Esophagus muscularis mucosa (tissue), 4 donors: ENCODE data around the gene AMOTL1. TPM values are rescaled to one million over a fixed set of nuclear protein-coding genes. Genes with fewer than 3 reads are reported as not detected.
"Not testable (repeated sequence)": the region's sequence is repeated elsewhere in the genome, so short reads cannot be mapped to it uniquely, and the experiment has no call there.

Source experiments
- DNase-seq: peaks from one replicate; pipeline ENCODE4 v3.0.0-alpha.2; 2017; ENCODE audit errors: extremely low spot score
- H3K27ac ChIP-seq, 4 donors: fragments of 200-600 bp; sonication (generic); replicated peaks in 1 of 4; 1 replicate in 3 of 4; 2 replicates in 1 of 4; pipeline ENCODE4 v1.5.1; 2016 to 2019; ENCODE audit warnings: mild to moderate bottlenecking in 1 of 4
- H3K27me3 ChIP-seq, 4 donors: fragments of 200-600 bp; sonication (generic); one replicate each; pipeline versions ENCODE4 v1.5.1 to v1.6.0; 2016 to 2019
- H3K36me3 ChIP-seq, 4 donors: fragments of 200-600 bp; sonication (generic); one replicate each; pipeline ENCODE4 v1.5.1; 2016 to 2019
- H3K4me1 ChIP-seq, 4 donors: fragments of 200-600 bp; sonication (generic); one replicate each; pipeline ENCODE4 v1.5.1; 2016 to 2019
- H3K4me3 ChIP-seq, 4 donors: fragments of 200-600 bp; sonication (generic); 1 replicate in 2 of 4; 2 replicates in 2 of 4; pipeline ENCODE4 v1.5.1; 2016 to 2019; ENCODE audit warnings: mild to moderate bottlenecking in 4 of 4, moderate library complexity in 1 of 4
- H3K9me3 ChIP-seq, 4 donors: fragments of 200-600 bp; sonication (generic); 1 replicate in 3 of 4; 2 replicates in 1 of 4; pipeline ENCODE4 v1.5.1; 2016 to 2019
- CTCF ChIP-seq, 3 experiments: fragments of 200-600 bp in 2 of 3; fragments of 450-650 bp in 1 of 3; sonication (generic) in 2 of 3; IDR thresholded peaks; one replicate each; pipeline ENCODE4 v1.5.1; 2017 to 2019; ENCODE audit warnings: antibody characterized with exemption in 3 of 3, mild to moderate bottlenecking in 2 of 3, moderate library complexity in 1 of 3
- EP300 ChIP-seq: sonication (generic); formaldehyde crosslinking; IDR thresholded peaks from one replicate; pipeline ENCODE4 v1.6.1; 2017; ENCODE audit warnings: antibody characterized with exemption
- POLR2A ChIP-seq: fragments of 450-650 bp; IDR thresholded peaks from one replicate; pipeline ENCODE4 v1.6.1; 2017; ENCODE audit warnings: antibody characterized with exemption, moderate library complexity, mild to moderate bottlenecking, low read depth
- POLR2AphosphoS5 ChIP-seq, 2 donors: sonication (generic); formaldehyde crosslinking; IDR thresholded peaks; one replicate each; pipeline ENCODE4 v1.6.1; 2017; ENCODE audit warnings: antibody characterized with exemption in 2 of 2
- WGBS: methylation state at CpG from one replicate; pipeline ENCODE4 v1.1.5; 2018; 5-methylcytosine and 5-hydroxymethylcytosine counted together
- intact Hi-C: fragments of 100-400 bp; cut with DNase I; formaldehyde crosslinking; loops from one replicate; pipeline ENCODE4 v1.15.1; 2023
- total RNA-seq, 4 donors: library from RNA; depleted of rRNA; stranded (reverse); fragments of >200 nt; gene quantifications; one replicate each; pipeline versions ENCODE4 v1.1.0 to v1.2.1, GENCODE V29; 2016

The AMOTL1 gene
- total RNA-seq, 4 donors from 2014 or later: 172 to 259 (median 182) TPM

GRCh38 chr11:94845622-94846021 is 77.5 kb downstream of the AMOTL1 start:
- H3K4me3 ChIP-seq: no peak overlapping the region
- intact Hi-C loops: no loop called here
- H3K4me1 ChIP-seq: peaks cover 0 to 82% (median 76%) of the 10 kb centered on the region in 4 donors
- H3K27me3 ChIP-seq: no peaks in the 10 kb centered on the region
- 32% methylated on average over 2 of the region's 3 CpGs for WGBS
- peaks cover 4 to 31% (median 15%) of the 10 kb centered on the region in 4 donors for H3K36me3 ChIP-seq
- DNase-seq: no peak
- peak overlapping the region; percentile 70 to 79 (median 74) for H3K27ac ChIP-seq
- no peaks in the 10 kb centered on the region for H3K9me3 ChIP-seq
- no peak for TF ChIP-seq POLR2A
- peak; percentile 17 to 61 for TF ChIP-seq POLR2AphosphoS5 (IDR thresholded peaks at IDR 0.05)
- no peak for TF ChIP-seq CTCF (IDR thresholded peaks at IDR 0.05)
- peak; percentile 12 for TF ChIP-seq EP300

GRCh38 chr11:94849839-94850238 is 81.7 kb downstream of the AMOTL1 start:
- Histone ChIP-seq H3K36me3 (peaks cover 18 to 52% (median 40%) of the 10 kb centered on the region in 4 donors), H3K27me3 (no peaks in the 10 kb centered on the region), H3K9me3 (no peaks in the 10 kb centered on the region), H3K27ac (peak overlapping the region; percentile 4 to 30 (median 17)), H3K4me3 (no peak overlapping the region), H3K4me1 (peaks cover 9 to 82% (median 73%) of the 10 kb centered on the region in 4 donors)
- 75% methylated on average over 9 of the region's 9 CpGs for WGBS
- no peak for TF ChIP-seq CTCF (IDR thresholded peaks at IDR 0.05)
- intact Hi-C loops: no loop called here
- DNase-seq: no peak

GRCh38 chr11:94851864-94852636 is 83.9 kb downstream of the AMOTL1 start:
- H3K27me3 ChIP-seq: no peaks in the 10 kb centered on the region
- DNase-seq: no peak
- H3K36me3 ChIP-seq: peaks cover 18 to 72% (median 54%) of the 10 kb centered on the region in 4 donors
- peaks cover 17 to 82% (median 72%) of the 10 kb centered on the region in 4 donors for H3K4me1 ChIP-seq
- peak overlapping the region in 2 of 4 donors; percentile 30 to 34 for H3K27ac ChIP-seq
- WGBS: 78% methylated on average over 3 of the region's 3 CpGs
- TF ChIP-seq POLR2A (no peak), POLR2AphosphoS5 (IDR thresholded peaks at IDR 0.05) (no peak), CTCF (IDR thresholded peaks at IDR 0.05) (no peak), EP300 (no peak)
- intact Hi-C loops: no loop called here
- H3K9me3 ChIP-seq: no peaks in the 10 kb centered on the region
- no peak overlapping the region for H3K4me3 ChIP-seq

GRCh38 chr11:94853288-94853687 is 85.1 kb downstream of the AMOTL1 start:
- H3K27me3 ChIP-seq, DNase-seq, H3K27ac ChIP-seq, intact Hi-C loops, H3K4me3 ChIP-seq, H3K9me3 ChIP-seq: not testable (repeated sequence)
- H3K36me3 ChIP-seq: peaks cover 24 to 84% (median 65%) of the 10 kb centered on the region in 4 donors
- 100% methylated on average over 4 of the region's 4 CpGs for WGBS
- peaks cover 17 to 71% (median 67%) of the 10 kb centered on the region in 4 donors for H3K4me1 ChIP-seq

- no peak for DNase-seq
- 93% methylated on average over 5 of the region's 5 CpGs for WGBS
- intact Hi-C loops: no loop called here
- no peaks in the 10 kb centered on the region for H3K27me3 ChIP-seq
- peaks cover 17 to 65% (median 62%) of the 10 kb centered on the region in 4 donors for H3K4me1 ChIP-seq
- no peak for TF ChIP-seq POLR2A
- no peak for TF ChIP-seq EP300
- TF ChIP-seq CTCF (IDR thresholded peaks at IDR 0.05): no peak
- no peak for TF ChIP-seq POLR2AphosphoS5 (IDR thresholded peaks at IDR 0.05)
- H3K9me3 ChIP-seq: no peaks in the 10 kb centered on the region
- no peak overlapping the region for H3K4me3 ChIP-seq
- H3K36me3 ChIP-seq: peaks cover 28 to 89% (median 70%) of the 10 kb centered on the region in 4 donors
- H3K27ac ChIP-seq: no peak overlapping the region
These were observed 85.7 kb downstream of the AMOTL1 start for GRCh38 chr11:94853836-94854235.
